NAMALWA (cell line): ENCODE results near the gene GPT2.
"Not testable (repeated sequence)": the region's sequence is repeated elsewhere in the genome, so short reads cannot be mapped to it uniquely, and the experiment has no call there.

Experiments used
- DNase-seq: peaks from one replicate; pipeline ENCODE4 v3.0.0-alpha.2; 2015; ENCODE audit warnings: low spot score

Gene GPT2

GRCh38 chr16:46923513-46924295 is 39.5 kb downstream of the GPT2 start:
- DNase-seq = no peak

GRCh38 chr16:46924402-46924801 is 40.2 kb downstream of the GPT2 start:
- no peak for DNase-seq

GRCh38 chr16:46926470-46927225 is 42.5 kb downstream of the GPT2 start:
- DNase-seq = no peak

DNA sequence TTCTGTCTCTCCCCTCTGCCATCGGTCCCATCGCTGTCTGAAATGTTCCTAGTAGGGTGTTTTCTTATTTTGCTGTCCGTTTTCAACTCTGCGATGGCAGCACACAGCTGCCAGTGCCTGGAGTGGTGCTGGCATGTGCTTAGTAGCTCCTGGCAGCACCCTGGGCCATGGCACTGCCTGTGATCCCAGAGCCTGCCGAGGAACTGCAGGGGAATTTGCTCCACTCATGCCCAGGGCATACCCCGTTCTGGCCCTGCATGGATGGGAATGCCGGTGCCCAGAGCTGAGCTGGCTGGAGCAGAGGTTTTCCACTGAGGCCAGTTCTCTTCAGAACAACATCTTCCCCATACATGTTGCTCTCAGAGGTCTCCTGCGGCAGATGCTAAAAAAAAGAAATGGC is 43.1 kb downstream of the GPT2 start:
- DNase-seq = no peak

DNA sequence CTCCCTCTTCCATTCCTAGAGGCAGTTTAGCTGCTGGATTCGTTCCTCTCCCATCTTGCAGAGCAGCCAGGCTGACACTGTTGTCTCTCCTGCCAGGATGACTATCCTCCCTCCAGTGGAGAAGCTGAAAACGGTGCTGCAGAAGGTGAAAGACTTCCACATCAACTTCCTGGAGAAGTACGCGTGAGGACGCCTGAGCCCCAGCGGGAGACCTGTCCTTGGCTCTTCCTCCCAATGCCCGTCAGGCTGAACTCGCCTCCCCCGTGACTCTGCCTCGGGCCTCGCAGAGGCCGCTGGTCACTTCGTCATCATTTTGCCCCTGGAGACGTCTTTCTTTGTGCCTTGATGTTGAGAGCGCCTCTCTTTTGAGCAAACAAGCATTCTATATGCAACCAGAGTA is 44.6 kb downstream of the GPT2 start:
- no peak for DNase-seq

GRCh38 chr16:46929378-46930332 is 45.5 kb downstream of the GPT2 start:
- DNase-seq = peak; percentile 78

GRCh38 chr16:46930861-46931260 is 46.7 kb downstream of the GPT2 start:
- DNase-seq = no peak

GRCh38 chr16:46932802-46933201 is 48.6 kb downstream of the GPT2 start:
- DNase-seq = peak; percentile 79

- no peak for DNase-seq
Observed at GRCh38 chr16:46937536-46937935, 53.4 kb downstream of the GPT2 start.

GRCh38 chr16:46944713-46945112 is 60.6 kb downstream of the GPT2 start:
- DNase-seq = not testable (repeated sequence)

DNA sequence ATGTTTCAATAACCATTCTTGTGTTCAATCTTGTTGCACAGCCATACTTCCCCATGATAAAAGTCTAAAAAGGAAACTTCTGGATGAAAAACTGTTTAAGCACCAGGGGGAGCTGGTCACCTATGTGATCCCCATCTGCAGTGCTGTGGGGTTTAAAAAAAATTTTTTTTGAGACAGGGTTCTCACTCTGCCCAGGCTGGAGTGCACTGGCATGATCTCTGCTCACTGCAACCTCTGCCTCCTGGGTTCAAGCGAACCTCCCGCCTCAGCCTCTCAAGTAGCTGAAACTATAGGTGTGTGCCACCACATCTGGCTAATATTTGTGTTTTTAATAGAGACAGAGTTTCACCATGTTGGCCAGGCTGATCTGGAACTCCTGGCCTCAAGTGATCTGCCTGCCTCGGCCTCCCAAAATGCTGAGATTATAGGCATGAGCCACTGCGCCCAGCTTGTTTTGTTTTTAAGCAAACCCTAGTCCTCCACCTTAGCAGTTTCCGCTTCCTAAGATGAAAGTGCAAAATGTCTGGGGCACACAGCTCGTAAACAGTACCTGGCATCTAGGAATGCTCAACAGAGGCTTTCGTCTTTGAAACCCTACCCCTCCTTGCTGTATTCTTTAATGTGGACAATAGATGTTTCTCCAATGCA is 63.9 kb downstream of the GPT2 start:
- peak; percentile 80 for DNase-seq

- no peak for DNase-seq
Observed at GRCh38 chr16:46948548-46949166, 64.5 kb downstream of the GPT2 start.

GRCh38 chr16:46949241-46949892 is 65.2 kb downstream of the GPT2 start:
- DNase-seq = no peak

DNA sequence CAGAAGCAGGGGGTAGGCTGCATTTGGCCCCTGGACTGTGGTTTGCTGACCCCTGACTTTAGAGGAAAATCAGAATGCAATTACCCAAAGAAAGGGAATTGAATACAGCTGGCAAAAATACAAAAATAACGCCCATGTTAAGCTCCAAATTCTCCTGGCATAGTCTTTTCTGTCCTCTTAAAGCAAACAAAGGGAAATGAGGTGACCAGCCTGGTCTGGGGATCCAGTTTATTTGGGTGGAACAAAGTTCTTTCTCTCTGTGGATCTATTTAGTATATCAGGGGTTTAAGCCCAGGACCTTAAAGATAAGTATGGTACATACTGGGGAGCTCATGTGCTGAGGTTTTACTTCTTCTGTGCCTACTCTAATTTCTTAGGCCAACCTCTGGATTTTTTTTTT is 65.8 kb downstream of the GPT2 start:
- DNase-seq = no peak

DNA sequence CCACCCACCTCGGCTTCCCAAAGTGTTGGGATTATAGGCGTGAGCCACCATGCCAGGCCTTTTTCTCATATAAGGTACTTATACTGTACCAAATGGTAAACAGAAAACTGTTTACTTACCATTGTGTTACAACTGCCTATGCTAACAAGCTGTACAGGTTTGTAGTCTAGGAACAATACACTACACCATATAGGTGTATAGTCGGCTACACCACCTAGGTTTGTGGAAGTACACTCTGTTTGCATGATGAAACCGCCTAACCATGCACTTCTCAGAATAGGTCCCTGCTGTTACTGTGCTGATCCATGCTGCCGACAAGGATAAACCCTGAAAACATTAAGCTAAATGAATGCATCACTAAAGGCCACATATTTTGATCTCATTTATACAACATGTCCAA is 70.4 kb downstream of the GPT2 start:
- DNase-seq = no peak

GRCh38 chr16:46961373-46962353 is 77.5 kb downstream of the GPT2 start:
- DNase-seq = no peak

- no peak for DNase-seq
Observed at GRCh38 chr16:46962629-46963028, 78.5 kb downstream of the GPT2 start.

DNA sequence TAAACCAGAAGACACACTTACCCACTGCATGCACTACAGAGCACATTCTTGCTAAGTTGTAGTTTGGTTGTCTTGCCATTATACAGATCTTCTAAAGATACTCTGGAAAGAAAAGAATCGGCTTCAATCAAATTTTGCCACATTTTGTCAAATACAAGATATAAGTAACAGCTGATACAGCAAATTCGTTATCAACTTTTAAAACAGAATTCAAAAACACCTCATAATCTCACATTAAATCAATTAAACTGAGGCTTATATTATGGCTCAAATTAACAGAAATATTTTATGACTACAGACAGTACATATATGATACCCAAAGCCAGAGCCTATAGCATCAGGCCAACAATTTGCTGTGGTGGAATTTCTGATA is 83.9 kb downstream of the GPT2 start:
- no peak for DNase-seq

GRCh38 chr16:46970089-46970488 is 85.9 kb downstream of the GPT2 start:
- no peak for DNase-seq

DNA sequence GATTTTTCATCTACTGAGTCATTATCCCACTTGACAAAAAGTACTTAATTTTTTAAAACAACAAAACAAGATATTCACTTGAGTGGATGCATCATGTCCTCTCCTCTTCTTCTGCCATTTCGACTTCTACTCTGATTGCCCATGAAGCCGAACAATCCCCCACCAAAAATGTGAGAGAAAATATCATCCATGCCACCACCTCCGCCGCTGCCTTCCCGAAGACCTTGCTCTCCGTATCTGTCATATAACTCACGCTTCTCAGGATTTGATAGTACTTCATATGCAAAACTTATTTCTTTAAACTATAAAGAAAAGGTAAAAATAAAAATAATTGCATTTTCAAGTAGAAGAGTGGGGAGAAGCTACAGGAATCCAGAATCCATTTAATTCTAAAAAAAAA is 87.1 kb downstream of the GPT2 start:
- DNase-seq = no peak
